Panc1 (cell line): Measurements from ENCODE around the gene TMOD3. TPM values are rescaled to one million over a fixed set of nuclear protein-coding genes. Genes with fewer than 3 reads are reported as not detected.

ENCODE experiments used
- ATAC-seq: fragments of 200-7000 bp; cut with Tn5 transposase; 2 replicates; pipeline ENCODE4 v1.9.1; 2020; ENCODE audit warnings: mild to moderate bottlenecking, moderate library complexity
- BruUV-seq: library from RNA; stranded (reverse); fragments of 400-500 nt; replicated peaks from 2 replicates; lab custom pipeline; 2021; lab: Mats Ljungman, UMichigan
- CTCF ChIA-PET: fragments of 300-600 bp; sonication (Branson Sonifier 250); formaldehyde crosslinking; loops from one replicate; lab custom pipeline; 2022; ENCODE audit warnings: antibody characterized with exemption; lab: Charles Lee
- POLR2A ChIA-PET: fragments of 300-600 bp; sonication (Branson Sonifier 250); formaldehyde crosslinking; loops from one replicate; lab custom pipeline; 2022; ENCODE audit warnings: antibody characterized with exemption; lab: Charles Lee
- DNase-seq: peaks from one replicate; pipeline ENCODE4 v3.0.0-alpha.2; 2010; ENCODE audit warnings: low read depth, low spot score
- H3K27ac ChIP-seq: 2 replicates; pipeline ENCODE4 v1.5.1; 2011; ENCODE audit warnings: mild to moderate bottlenecking, low read length, inconsistent platforms
- H3K27me3 ChIP-seq: fragments of 200-500 bp; sonication (Bioruptor generic); 2 replicates; pipeline ENCODE4 v1.6.0; 2014; ENCODE audit warnings: low read length, inconsistent platforms; ENCODE audit not compliant: control insufficient read depth, insufficient read depth
- H3K36me3 ChIP-seq: fragments of 200-500 bp; sonication (Bioruptor generic); 2 replicates; pipeline ENCODE4 v1.5.1; 2014; ENCODE audit warnings: inconsistent platforms, mild to moderate bottlenecking, low read length, moderate library complexity; ENCODE audit not compliant: control insufficient read depth, insufficient read depth
- H3K4me1 ChIP-seq: 2 replicates; pipeline ENCODE4 v1.5.1; 2011; ENCODE audit warnings: inconsistent platforms, mild to moderate bottlenecking, low read length, moderate library complexity; ENCODE audit not compliant: control insufficient read depth, insufficient read depth
- H3K4me3 ChIP-seq, 2 experiments: 2 replicates each; pipeline ENCODE4 v1.5.1; 2011 to 2012; ENCODE audit warnings: low read depth in 2 of 2, low read length in 2 of 2, mild to moderate bottlenecking in 2 of 2, inconsistent platforms in 1 of 2, moderate library complexity in 1 of 2
- H3K9me3 ChIP-seq: fragments of 200-500 bp; sonication (Bioruptor generic); 2 replicates; pipeline ENCODE4 v1.5.1; 2014; ENCODE audit warnings: low read depth, mild to moderate bottlenecking, inconsistent platforms, low read length, moderate library complexity; ENCODE audit not compliant: control insufficient read depth, insufficient read depth
- POLR2AphosphoS5 ChIP-seq: IDR thresholded peaks from 2 replicates; pipeline ENCODE4 v1.6.1; 2012; ENCODE audit warnings: mild to moderate bottlenecking, low read depth, low read length, moderate library complexity
- REST ChIP-seq, 2 experiments: IDR thresholded peaks; 2 replicates each; pipeline ENCODE4 v1.6.1; 2011 to 2012; ENCODE audit warnings: low read depth in 2 of 2, control low read depth in 1 of 2, low read length in 1 of 2, mild to moderate bottlenecking in 1 of 2, moderate library complexity in 1 of 2; ENCODE audit not compliant: insufficient read depth in 1 of 2
- SIN3A ChIP-seq: IDR thresholded peaks from 2 replicates; pipeline ENCODE4 v1.6.1; 2012; ENCODE audit warnings: low read depth, mild to moderate bottlenecking, low read length, moderate library complexity, borderline replicate concordance; ENCODE audit not compliant: insufficient read depth
- TCF7L2 ChIP-seq: IDR thresholded peaks from 2 replicates; pipeline ENCODE4 v1.6.1; 2011; ENCODE audit warnings: mild to moderate bottlenecking, low read depth, low read length, inconsistent platforms
- in situ Hi-C: cut with HindIII; loops from 2 replicates; pipeline ENCODE4 v1.10.0; 2016; ENCODE audit warnings: low sequenced_read_pairs, low pct_unique_long_range_greater_than_20kb
- intact Hi-C: fragments of 100-400 bp; cut with micrococcal nuclease; formaldehyde crosslinking; loops from one replicate; pipeline ENCODE4 v1.10.0; 2022; ENCODE audit not compliant: unreplicated experiment
- total RNA-seq: library from RNA; stranded (reverse); gene quantifications from one replicate; pipeline ENCODE4 v1.2.1, GENCODE V29; 2021; ENCODE audit not compliant: unreplicated experiment
- TF ChIP-seq, protein P1 (sequence below): fragments of 450-650 bp; IDR thresholded peaks from 2 replicates; pipeline ENCODE4 v1.5.1; 2017; ENCODE audit warnings: mild to moderate bottlenecking

TMOD3 gene
- total RNA-seq, 1 experiment from 2014 or later: 53.4 TPM

DNA sequence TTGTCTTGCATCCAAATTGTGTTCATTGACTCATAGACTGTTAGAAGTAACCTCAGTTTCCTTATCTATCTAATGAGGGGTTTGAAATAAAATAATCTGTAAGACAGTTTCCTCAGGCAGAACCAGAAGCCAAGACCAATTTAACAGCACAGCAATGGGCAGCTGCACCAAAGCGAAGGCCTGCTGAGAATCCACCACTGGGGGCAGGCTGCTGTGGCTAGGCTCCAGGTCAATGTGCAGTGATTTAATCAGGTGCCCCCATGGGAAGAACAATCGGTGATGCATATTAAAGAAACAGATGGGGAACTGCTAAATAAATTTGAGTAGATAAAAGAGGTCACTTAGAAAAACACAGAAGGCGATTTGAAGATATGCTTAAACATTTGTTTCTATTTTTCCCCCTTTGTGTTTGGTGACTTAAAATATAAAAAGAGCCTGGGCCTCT is 28.0 kb upstream of the TMOD3 start:
- no peak overlapping the region for H3K27ac ChIP-seq
- DNase-seq (no peak), ATAC-seq (peak; percentile 91)
- intact Hi-C loops: no loop called here
- ChIA-PET POLR2A (interaction anchor here (0.7 kb wide), 1 partner anchor 297 kb away, joined by 14 read pairs; no protein-coding TSS in a partner anchor), CTCF (interaction anchor here (0.6 to 0.8 kb wide), 2 partner anchors 92 to 513 kb away, joined by 3 to 7 read pairs; no protein-coding TSS in a partner anchor)
- H3K4me1 ChIP-seq: 0 out of 2 replicates have a peak, but pooled peaks cover 4% of the 10 kb centered on the region
- H3K27me3 ChIP-seq: no peaks in the 10 kb centered on the region; the same call in 1 of the 2 replicates
- BruUV-seq: no TSS peak
- no peak for TF ChIP-seq TCF7L2
- no peak for TF ChIP-seq POLR2AphosphoS5
- no peak for TF ChIP-seq SIN3A
- TF ChIP-seq, protein P1, sequence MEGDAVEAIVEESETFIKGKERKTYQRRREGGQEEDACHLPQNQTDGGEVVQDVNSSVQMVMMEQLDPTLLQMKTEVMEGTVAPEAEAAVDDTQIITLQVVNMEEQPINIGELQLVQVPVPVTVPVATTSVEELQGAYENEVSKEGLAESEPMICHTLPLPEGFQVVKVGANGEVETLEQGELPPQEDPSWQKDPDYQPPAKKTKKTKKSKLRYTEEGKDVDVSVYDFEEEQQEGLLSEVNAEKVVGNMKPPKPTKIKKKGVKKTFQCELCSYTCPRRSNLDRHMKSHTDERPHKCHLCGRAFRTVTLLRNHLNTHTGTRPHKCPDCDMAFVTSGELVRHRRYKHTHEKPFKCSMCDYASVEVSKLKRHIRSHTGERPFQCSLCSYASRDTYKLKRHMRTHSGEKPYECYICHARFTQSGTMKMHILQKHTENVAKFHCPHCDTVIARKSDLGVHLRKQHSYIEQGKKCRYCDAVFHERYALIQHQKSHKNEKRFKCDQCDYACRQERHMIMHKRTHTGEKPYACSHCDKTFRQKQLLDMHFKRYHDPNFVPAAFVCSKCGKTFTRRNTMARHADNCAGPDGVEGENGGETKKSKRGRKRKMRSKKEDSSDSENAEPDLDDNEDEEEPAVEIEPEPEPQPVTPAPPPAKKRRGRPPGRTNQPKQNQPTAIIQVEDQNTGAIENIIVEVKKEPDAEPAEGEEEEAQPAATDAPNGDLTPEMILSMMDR: peak; percentile 84
- TF ChIP-seq REST (IDR thresholded peaks at IDR 0.05; ENCODE audit: insufficient read depth in 1 of 2, low read depth in 2 of 2, low read length in 1 of 2): no peak
- in situ Hi-C loops: no loop called here
- no peaks in the 10 kb centered on the region for H3K9me3 ChIP-seq
- no peak overlapping the region for H3K4me3 ChIP-seq
- no peaks in the 10 kb centered on the region for H3K36me3 ChIP-seq

DNA sequence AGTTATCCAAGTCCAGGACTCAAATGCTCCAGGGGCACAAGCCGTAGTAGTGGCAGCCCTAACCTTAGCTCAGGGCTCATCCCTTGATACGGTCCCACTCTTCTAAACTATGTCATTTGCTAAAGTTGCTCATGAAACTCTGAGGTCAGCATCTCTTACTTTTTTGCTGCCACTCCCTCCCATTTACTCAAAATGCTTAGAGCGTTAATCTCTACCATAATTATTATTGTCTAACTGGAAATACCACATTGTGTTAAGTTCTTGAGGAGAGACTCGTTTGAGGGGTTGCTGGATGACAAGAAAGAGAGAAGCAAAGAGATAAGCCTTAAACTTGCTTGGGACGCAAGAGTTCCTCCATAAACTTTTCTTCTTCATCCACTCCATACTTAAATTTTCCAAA is 26.9 kb upstream of the TMOD3 start:
- in situ Hi-C loops (no loop called here), intact Hi-C loops (no loop called here)
- no TSS peak for BruUV-seq
- Histone ChIP-seq H3K27me3 (no peaks in the 10 kb centered on the region), H3K36me3 (no peaks in the 10 kb centered on the region), H3K4me1 (no peaks in the 10 kb centered on the region), H3K9me3 (no peaks in the 10 kb centered on the region), H3K27ac (no peak overlapping the region), H3K4me3 (no peak overlapping the region)
- no peak for TF ChIP-seq TCF7L2
- TF ChIP-seq REST (IDR thresholded peaks at IDR 0.05; ENCODE audit: insufficient read depth in 1 of 2, low read depth in 2 of 2, low read length in 1 of 2): no peak
- TF ChIP-seq, protein P1: no peak
- no peak for TF ChIP-seq SIN3A
- TF ChIP-seq POLR2AphosphoS5: no peak
- no peak for ATAC-seq
- ChIA-PET CTCF (no interaction called here), POLR2A (no interaction called here)
- no peak for DNase-seq
